ENCODE results near the gene C16orf96.

C16orf96 gene

DNA sequence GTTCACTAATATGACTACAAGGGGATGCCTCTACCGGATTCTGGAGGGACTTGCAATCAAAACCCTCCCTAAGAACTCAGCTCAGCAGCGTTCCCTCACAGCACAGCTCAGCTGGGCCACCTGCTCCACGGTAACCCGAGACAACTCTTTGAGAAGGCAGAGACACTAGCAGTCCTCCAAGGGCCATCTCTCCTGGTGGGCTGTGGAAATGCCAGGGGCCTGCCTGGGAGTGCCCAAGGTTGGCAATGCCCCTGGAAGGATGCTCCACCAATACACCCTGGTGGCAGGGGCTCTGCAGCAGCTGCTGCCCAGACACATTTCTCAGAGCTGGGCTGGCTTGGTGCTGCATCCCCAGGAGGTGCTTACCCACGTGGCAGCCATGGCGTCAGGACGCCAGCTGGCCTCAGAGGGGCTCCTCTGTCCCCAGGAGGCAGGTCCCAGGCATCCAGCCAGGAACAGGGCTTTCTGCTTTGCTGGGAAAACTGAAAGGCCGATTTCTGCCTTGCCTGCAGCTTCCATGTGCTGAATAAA, 34.0 kb upstream of the C16orf96 start (continued):
- TF ChIP-seq IKZF3 (tag by site-specific recombination; IDR thresholded peaks at IDR 0.05) (0 out of 2 replicates have a peak, but pooled peaks have one; percentile 39), GLIS1 (tag by site-specific recombination; IDR thresholded peaks at IDR 0.05) (peak; percentile 80), GLIS2 (tag by site-specific recombination; IDR thresholded peaks at IDR 0.05) (peak; percentile 66), HOXD13 (CRISPR knock-in tag; IDR thresholded peaks at IDR 0.05; ENCODE audit: borderline replicate concordance) (no peak), ZNF785 (tag by site-specific recombination; IDR thresholded peaks at IDR 0.05) (no peak), ZNF558 (tag by site-specific recombination; IDR thresholded peaks at IDR 0.05) (no peak), YY2 (tag by site-specific recombination; IDR thresholded peaks at IDR 0.05) (no peak), ZNF292 (tag by site-specific recombination; IDR thresholded peaks at IDR 0.05; ENCODE audit: borderline replicate concordance, low read depth) (no peak), ZNF19 (tag by site-specific recombination; IDR thresholded peaks at IDR 0.05; ENCODE audit: low read depth) (no peak), ZNF600 (tag by site-specific recombination; IDR thresholded peaks at IDR 0.05) (peak; percentile 27; the same call in 1 of the 2 replicates)
- TF ChIP-seq, protein P1, sequence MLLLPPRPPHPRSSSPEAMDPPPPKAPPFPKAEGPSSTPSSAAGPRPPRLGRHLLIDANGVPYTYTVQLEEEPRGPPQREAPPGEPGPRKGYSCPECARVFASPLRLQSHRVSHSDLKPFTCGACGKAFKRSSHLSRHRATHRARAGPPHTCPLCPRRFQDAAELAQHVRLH (tag by site-specific recombination; IDR thresholded peaks at IDR 0.05): no peak
- TF ChIP-seq, protein P2, sequence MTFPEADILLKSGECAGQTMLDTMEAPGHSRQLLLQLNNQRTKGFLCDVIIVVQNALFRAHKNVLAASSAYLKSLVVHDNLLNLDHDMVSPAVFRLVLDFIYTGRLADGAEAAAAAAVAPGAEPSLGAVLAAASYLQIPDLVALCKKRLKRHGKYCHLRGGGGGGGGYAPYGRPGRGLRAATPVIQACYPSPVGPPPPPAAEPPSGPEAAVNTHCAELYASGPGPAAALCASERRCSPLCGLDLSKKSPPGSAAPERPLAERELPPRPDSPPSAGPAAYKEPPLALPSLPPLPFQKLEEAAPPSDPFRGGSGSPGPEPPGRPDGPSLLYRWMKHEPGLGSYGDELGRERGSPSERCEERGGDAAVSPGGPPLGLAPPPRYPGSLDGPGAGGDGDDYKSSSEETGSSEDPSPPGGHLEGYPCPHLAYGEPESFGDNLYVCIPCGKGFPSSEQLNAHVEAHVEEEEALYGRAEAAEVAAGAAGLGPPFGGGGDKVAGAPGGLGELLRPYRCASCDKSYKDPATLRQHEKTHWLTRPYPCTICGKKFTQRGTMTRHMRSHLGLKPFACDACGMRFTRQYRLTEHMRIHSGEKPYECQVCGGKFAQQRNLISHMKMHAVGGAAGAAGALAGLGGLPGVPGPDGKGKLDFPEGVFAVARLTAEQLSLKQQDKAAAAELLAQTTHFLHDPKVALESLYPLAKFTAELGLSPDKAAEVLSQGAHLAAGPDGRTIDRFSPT (tag by site-specific recombination; IDR thresholded peaks at IDR 0.05): peak; percentile 59; the same call in 1 of the 2 replicates

DNA sequence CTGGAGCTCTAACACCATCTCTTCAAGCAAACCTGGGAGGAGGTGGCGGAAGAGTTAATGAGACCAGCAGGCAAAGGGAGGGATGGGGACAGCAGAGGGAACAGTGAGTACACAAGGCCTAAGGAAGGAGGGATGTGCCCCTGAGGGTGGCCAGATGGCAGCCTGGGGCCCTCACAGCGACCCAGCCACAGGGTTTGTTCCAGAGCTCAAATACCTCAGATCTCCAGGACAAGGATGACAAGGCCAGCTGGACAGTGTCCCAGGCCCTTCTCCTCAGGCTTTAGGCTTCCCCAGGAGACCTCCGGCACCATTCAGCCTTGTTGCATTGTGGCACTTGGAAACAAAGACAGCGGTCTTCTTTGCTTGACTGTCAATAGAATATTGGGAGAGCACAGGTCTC, 32.5 kb upstream of the C16orf96 start:
- peaks cover 0 to 27% of the 10 kb centered on the region in 2 experiments; a peak in 1 of 3 replicates for H3K36me3 ChIP-seq (ENCODE audit: control insufficient read depth in 2 of 2, insufficient read depth in 1 of 2, low read length in 2 of 2)
- POLR2A ChIA-PET: no interaction called here
- no peak overlapping the region for H3K4me3 ChIP-seq (ENCODE audit: low read depth, low read length)
- no peaks in the 10 kb centered on the region for H3K9me3 ChIP-seq (ENCODE audit: control insufficient read depth, insufficient read depth, low read depth, low read length)
- CTCF ChIA-PET: interaction anchor here (0.9 to 2.2 kb wide), 2 partner anchors 25 to 122 kb away, joined by 3 to 6 read pairs; no protein-coding TSS in a partner anchor
- H3K27ac ChIP-seq (ENCODE audit: extremely low read depth, low read depth, low read length): no peak overlapping the region
- no peaks in the 10 kb centered on the region for H3K4me1 ChIP-seq (ENCODE audit: control insufficient read depth, insufficient read depth, low read length)
- no peak for TF ChIP-seq ZNF174 (tag by site-specific recombination; IDR thresholded peaks at IDR 0.05)
- no peak for TF ChIP-seq ZNF776 (tag by site-specific recombination; IDR thresholded peaks at IDR 0.05; ENCODE audit: borderline replicate concordance)
- no peak for TF ChIP-seq MZF1 (tag by site-specific recombination; IDR thresholded peaks at IDR 0.05; ENCODE audit: borderline replicate concordance)
- TF ChIP-seq, protein P3, sequence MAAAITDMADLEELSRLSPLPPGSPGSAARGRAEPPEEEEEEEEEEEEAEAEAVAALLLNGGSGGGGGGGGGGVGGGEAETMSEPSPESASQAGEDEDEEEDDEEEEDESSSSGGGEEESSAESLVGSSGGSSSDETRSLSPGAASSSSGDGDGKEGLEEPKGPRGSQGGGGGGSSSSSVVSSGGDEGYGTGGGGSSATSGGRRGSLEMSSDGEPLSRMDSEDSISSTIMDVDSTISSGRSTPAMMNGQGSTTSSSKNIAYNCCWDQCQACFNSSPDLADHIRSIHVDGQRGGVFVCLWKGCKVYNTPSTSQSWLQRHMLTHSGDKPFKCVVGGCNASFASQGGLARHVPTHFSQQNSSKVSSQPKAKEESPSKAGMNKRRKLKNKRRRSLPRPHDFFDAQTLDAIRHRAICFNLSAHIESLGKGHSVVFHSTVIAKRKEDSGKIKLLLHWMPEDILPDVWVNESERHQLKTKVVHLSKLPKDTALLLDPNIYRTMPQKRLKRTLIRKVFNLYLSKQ (tag by site-specific recombination; IDR thresholded peaks at IDR 0.05; ENCODE audit: borderline replicate concordance): no peak
- no peak for TF ChIP-seq ZNF211 (tag by site-specific recombination; IDR thresholded peaks at IDR 0.05; ENCODE audit: low read depth)
- TF ChIP-seq SALL2 (tag by site-specific recombination; IDR thresholded peaks at IDR 0.05; ENCODE audit: borderline replicate concordance): no peak
- TF ChIP-seq, protein P4, sequence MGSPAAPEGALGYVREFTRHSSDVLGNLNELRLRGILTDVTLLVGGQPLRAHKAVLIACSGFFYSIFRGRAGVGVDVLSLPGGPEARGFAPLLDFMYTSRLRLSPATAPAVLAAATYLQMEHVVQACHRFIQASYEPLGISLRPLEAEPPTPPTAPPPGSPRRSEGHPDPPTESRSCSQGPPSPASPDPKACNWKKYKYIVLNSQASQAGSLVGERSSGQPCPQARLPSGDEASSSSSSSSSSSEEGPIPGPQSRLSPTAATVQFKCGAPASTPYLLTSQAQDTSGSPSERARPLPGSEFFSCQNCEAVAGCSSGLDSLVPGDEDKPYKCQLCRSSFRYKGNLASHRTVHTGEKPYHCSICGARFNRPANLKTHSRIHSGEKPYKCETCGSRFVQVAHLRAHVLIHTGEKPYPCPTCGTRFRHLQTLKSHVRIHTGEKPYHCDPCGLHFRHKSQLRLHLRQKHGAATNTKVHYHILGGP (tag by site-specific recombination; IDR thresholded peaks at IDR 0.05): no peak
- TF ChIP-seq, protein P5, sequence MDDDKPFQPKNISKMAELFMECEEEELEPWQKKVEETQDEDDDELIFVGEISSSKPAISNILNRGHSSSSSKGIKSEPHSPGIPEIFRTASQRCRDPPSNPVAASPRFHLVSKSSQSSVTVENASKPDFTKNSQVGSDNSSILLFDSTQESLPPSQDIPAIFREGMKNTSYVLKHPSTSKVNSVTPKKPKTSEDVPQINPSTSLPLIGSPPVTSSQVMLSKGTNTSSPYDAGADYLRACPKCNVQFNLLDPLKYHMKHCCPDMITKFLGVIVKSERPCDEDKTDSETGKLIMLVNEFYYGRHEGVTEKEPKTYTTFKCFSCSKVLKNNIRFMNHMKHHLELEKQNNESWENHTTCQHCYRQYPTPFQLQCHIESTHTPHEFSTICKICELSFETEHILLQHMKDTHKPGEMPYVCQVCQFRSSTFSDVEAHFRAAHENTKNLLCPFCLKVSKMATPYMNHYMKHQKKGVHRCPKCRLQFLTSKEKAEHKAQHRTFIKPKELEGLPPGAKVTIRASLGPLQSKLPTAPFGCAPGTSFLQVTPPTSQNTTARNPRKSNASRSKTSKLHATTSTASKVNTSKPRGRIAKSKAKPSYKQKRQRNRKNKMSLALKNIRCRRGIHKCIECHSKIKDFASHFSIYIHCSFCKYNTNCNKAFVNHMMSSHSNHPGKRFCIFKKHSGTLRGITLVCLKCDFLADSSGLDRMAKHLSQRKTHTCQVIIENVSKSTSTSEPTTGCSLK (tag by site-specific recombination; IDR thresholded peaks at IDR 0.05): no peak
- no peak for TF ChIP-seq ZNF791 (tag by site-specific recombination; IDR thresholded peaks at IDR 0.05)
- no peak for TF ChIP-seq ZNF555 (tag by site-specific recombination; conservative IDR thresholded peaks at IDR 0.05)
- no peak for TF ChIP-seq ZNF623 (tag by site-specific recombination; IDR thresholded peaks at IDR 0.05)
- no peak for TF ChIP-seq ZNF561 (tag by site-specific recombination; IDR thresholded peaks at IDR 0.05; ENCODE audit: borderline replicate concordance)
- no peak for TF ChIP-seq ZNF521 (tag by site-specific recombination; IDR thresholded peaks at IDR 0.05)
- TF ChIP-seq, protein P6, sequence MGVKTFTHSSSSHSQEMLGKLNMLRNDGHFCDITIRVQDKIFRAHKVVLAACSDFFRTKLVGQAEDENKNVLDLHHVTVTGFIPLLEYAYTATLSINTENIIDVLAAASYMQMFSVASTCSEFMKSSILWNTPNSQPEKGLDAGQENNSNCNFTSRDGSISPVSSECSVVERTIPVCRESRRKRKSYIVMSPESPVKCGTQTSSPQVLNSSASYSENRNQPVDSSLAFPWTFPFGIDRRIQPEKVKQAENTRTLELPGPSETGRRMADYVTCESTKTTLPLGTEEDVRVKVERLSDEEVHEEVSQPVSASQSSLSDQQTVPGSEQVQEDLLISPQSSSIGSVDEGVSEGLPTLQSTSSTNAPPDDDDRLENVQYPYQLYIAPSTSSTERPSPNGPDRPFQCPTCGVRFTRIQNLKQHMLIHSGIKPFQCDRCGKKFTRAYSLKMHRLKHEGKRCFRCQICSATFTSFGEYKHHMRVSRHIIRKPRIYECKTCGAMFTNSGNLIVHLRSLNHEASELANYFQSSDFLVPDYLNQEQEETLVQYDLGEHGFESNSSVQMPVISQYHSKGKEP (tag by site-specific recombination; IDR thresholded peaks at IDR 0.05): no peak
- TF ChIP-seq ZNF311 (tag by site-specific recombination; IDR thresholded peaks at IDR 0.05; ENCODE audit: borderline replicate concordance): no peak
- TF ChIP-seq ZNF473 (tag by site-specific recombination; IDR thresholded peaks at IDR 0.05): no peak
- no peak for TF ChIP-seq ZNF292 (tag by site-specific recombination; IDR thresholded peaks at IDR 0.05; ENCODE audit: borderline replicate concordance, low read depth)

Data from HEK293 (cell line).